ENCODE measurements around the gene GPR39. TPM values are rescaled to one million over a fixed set of nuclear protein-coding genes. Genes with fewer than 3 reads are reported as not detected.

Gene GPR39
- total RNA-seq, 1 experiment from 2014 or later, result 9.0 TPM

- Histone ChIP-seq H3K27ac (ENCODE audit: low read length) (no peak overlapping the region), H3K36me3 (ENCODE audit: control insufficient read depth, insufficient read depth, low read length) (no peaks in the 10 kb centered on the region), H3K9me3 (ENCODE audit: control insufficient read depth, insufficient read depth, low read depth, low read length) (no peaks in the 10 kb centered on the region), H3K4me1 (ENCODE audit: control insufficient read depth, insufficient read depth, low read length) (no peaks in the 10 kb centered on the region), H3K4me3 (ENCODE audit: low read depth in 2 of 2, low read length in 2 of 2) (no peak overlapping the region), H3K27me3 (ENCODE audit: control insufficient read depth, insufficient read depth, low read length) (no peaks in the 10 kb centered on the region)
- POLR2A ChIA-PET, result no interaction called here
- no TSS peak for BruUV-seq (replicated peaks)
- ATAC-seq (no peak), DNase-seq (ENCODE audit: low read depth, low spot score) (no peak)
- TF ChIP-seq TCF7L2 (IDR thresholded peaks at IDR 0.05; ENCODE audit: low read depth, low read length), result no peak
- no peak for TF ChIP-seq SIN3A (IDR thresholded peaks at IDR 0.05; ENCODE audit: borderline replicate concordance, insufficient read depth, low read depth, low read length)
- no peak for TF ChIP-seq CTCF (IDR thresholded peaks at IDR 0.05)
- TF ChIP-seq, protein P1, sequence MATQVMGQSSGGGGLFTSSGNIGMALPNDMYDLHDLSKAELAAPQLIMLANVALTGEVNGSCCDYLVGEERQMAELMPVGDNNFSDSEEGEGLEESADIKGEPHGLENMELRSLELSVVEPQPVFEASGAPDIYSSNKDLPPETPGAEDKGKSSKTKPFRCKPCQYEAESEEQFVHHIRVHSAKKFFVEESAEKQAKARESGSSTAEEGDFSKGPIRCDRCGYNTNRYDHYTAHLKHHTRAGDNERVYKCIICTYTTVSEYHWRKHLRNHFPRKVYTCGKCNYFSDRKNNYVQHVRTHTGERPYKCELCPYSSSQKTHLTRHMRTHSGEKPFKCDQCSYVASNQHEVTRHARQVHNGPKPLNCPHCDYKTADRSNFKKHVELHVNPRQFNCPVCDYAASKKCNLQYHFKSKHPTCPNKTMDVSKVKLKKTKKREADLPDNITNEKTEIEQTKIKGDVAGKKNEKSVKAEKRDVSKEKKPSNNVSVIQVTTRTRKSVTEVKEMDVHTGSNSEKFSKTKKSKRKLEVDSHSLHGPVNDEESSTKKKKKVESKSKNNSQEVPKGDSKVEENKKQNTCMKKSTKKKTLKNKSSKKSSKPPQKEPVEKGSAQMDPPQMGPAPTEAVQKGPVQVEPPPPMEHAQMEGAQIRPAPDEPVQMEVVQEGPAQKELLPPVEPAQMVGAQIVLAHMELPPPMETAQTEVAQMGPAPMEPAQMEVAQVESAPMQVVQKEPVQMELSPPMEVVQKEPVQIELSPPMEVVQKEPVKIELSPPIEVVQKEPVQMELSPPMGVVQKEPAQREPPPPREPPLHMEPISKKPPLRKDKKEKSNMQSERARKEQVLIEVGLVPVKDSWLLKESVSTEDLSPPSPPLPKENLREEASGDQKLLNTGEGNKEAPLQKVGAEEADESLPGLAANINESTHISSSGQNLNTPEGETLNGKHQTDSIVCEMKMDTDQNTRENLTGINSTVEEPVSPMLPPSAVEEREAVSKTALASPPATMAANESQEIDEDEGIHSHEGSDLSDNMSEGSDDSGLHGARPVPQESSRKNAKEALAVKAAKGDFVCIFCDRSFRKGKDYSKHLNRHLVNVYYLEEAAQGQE (IDR thresholded peaks at IDR 0.05; ENCODE audit: insufficient read depth in 1 of 2, low read depth in 2 of 2, low read length in 1 of 2), result no peak
- no peak for TF ChIP-seq POLR2AphosphoS5 (IDR thresholded peaks at IDR 0.05; ENCODE audit: low read depth, low read length)
- CTCF ChIA-PET, result no interaction called here
- in situ Hi-C loops (cut with HindIII; ENCODE audit: low pct_unique_long_range_greater_than_20kb, low sequenced_read_pairs), result no loop called here
- intact Hi-C loops (cut with micrococcal nuclease; ENCODE audit: unreplicated experiment), result no loop called here
Observed at GRCh38 chr2:132692816-132693215, 276.2 kb downstream of the GPR39 start.

Data from Panc1 (cell line).